Left ventricle myocardium inferior (tissue), 1 donor: ENCODE measurements around the gene TMPRSS13. TPM values are rescaled to one million over a fixed set of nuclear protein-coding genes. Genes with fewer than 3 reads are reported as not detected.

Source experiments
- DNase-seq: peaks from one replicate; pipeline ENCODE4 v3.0.0-alpha.2; 2020
- H3K27ac ChIP-seq: fragments of 200-600 bp; replicated peaks from 2 replicates; pipeline ENCODE4 v1.8.0; 2021
- H3K27me3 ChIP-seq: fragments of 200-600 bp; 2 replicates; pipeline ENCODE4 v1.8.0; 2021; ENCODE audit warnings: low read depth
- H3K36me3 ChIP-seq: fragments of 200-600 bp; 2 replicates; pipeline ENCODE4 v1.8.0; 2021
- H3K4me1 ChIP-seq: fragments of 200-600 bp; 2 replicates; pipeline ENCODE4 v1.8.0; 2021
- H3K4me3 ChIP-seq: fragments of 200-600 bp; 2 replicates; pipeline ENCODE4 v1.8.0; 2021; ENCODE audit warnings: mild to moderate bottlenecking, moderate library complexity
- H3K9me3 ChIP-seq: fragments of 200-600 bp; replicated peaks from 2 replicates; pipeline ENCODE4 v1.8.0; 2021
- intact Hi-C: fragments of 100-400 bp; cut with micrococcal nuclease; formaldehyde crosslinking; loops from one replicate; pipeline ENCODE4 v1.11.0; 2022
- total RNA-seq: library from RNA; stranded (reverse); fragmentation: NEBNext Ultra II Directional; extraction: Animal tissue kit (Norgen Biotek cat#: 25700); gene quantifications from one replicate; pipeline ENCODE4 v1.2.1, GENCODE V29; 2021
- TF ChIP-seq, protein P1 (sequence below): fragments of 200-600 bp; IDR thresholded peaks from 2 replicates; pipeline ENCODE4 v1.8.0; 2021; ENCODE audit warnings: antibody characterized with exemption, mild to moderate bottlenecking, borderline replicate concordance
- donor health status: DM: no; HTN: yes; CAD: no; lungs with severe emphysema.

Gene TMPRSS13
- total RNA-seq, 1 donor from 2014 or later: not detected

- intact Hi-C loops: no loop called here
- Histone ChIP-seq H3K4me1 (peaks cover 9% of the 10 kb centered on the region), H3K36me3 (no peaks in the 10 kb centered on the region), H3K9me3 (no peaks in the 10 kb centered on the region), H3K4me3 (no peak overlapping the region), H3K27me3 (peaks cover 16% of the 10 kb centered on the region), H3K27ac (no peak overlapping the region)
- TF ChIP-seq, protein P1, sequence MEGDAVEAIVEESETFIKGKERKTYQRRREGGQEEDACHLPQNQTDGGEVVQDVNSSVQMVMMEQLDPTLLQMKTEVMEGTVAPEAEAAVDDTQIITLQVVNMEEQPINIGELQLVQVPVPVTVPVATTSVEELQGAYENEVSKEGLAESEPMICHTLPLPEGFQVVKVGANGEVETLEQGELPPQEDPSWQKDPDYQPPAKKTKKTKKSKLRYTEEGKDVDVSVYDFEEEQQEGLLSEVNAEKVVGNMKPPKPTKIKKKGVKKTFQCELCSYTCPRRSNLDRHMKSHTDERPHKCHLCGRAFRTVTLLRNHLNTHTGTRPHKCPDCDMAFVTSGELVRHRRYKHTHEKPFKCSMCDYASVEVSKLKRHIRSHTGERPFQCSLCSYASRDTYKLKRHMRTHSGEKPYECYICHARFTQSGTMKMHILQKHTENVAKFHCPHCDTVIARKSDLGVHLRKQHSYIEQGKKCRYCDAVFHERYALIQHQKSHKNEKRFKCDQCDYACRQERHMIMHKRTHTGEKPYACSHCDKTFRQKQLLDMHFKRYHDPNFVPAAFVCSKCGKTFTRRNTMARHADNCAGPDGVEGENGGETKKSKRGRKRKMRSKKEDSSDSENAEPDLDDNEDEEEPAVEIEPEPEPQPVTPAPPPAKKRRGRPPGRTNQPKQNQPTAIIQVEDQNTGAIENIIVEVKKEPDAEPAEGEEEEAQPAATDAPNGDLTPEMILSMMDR: no peak
- DNase-seq: no peak
Measured at GRCh38 chr11:117973503-117973860, 44.3 kb upstream of the TMPRSS13 start.

GRCh38 chr11:117972629-117973502, 43.7 kb upstream of the TMPRSS13 start:
- Histone ChIP-seq H3K27ac (no peak overlapping the region), H3K27me3 (peaks cover 16% of the 10 kb centered on the region), H3K4me1 (peaks cover 3% of the 10 kb centered on the region), H3K9me3 (no peaks in the 10 kb centered on the region), H3K4me3 (no peak overlapping the region), H3K36me3 (no peaks in the 10 kb centered on the region)
- TF ChIP-seq, protein P1: no peak
- no peak for DNase-seq
- intact Hi-C loops: no loop called here

GRCh38 chr11:117972044-117972443, 42.8 kb upstream of the TMPRSS13 start:
- Histone ChIP-seq H3K27ac (no peak overlapping the region), H3K4me3 (no peak overlapping the region), H3K9me3 (no peaks in the 10 kb centered on the region), H3K27me3 (peaks cover 16% of the 10 kb centered on the region), H3K36me3 (no peaks in the 10 kb centered on the region), H3K4me1 (no peaks in the 10 kb centered on the region)
- TF ChIP-seq, protein P1: no peak
- no peak for DNase-seq
- intact Hi-C loops: no loop called here

DNA sequence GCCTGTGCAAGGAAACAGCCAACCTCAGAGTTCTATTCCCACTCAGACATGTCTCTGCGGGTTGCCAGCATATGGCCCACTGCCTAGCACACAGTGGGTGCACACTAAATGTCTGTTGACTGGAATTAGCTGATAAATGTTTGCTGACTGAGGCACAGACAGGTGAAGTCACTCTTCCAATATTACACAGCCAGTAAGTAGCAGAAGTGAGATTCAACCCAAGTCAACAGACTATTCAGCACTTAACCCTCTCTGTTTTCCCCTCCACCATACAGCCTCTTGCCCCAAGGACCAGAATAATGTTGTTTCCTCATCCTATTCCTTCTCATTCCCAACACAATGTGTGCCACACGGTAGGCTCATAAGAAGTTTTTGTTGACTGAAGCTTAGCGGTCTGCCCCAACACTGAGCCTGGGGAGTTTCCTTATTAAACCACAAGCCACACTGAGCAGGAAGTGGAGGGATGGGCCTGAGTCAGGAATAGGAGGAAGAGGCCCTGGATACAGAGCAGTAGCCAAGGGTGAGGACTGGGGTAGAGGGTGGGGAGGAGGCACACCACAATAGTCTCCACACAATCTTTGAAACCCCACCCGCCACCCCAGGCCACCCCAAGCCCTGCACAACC, 41.3 kb upstream of the TMPRSS13 start:
- Histone ChIP-seq H3K27ac (no peak overlapping the region), H3K4me1 (no peaks in the 10 kb centered on the region), H3K9me3 (no peaks in the 10 kb centered on the region), H3K27me3 (peaks cover 16% of the 10 kb centered on the region), H3K36me3 (no peaks in the 10 kb centered on the region), H3K4me3 (no peak overlapping the region)
- TF ChIP-seq, protein P1: no peak
- intact Hi-C loops: no loop called here
- no peak for DNase-seq

DNA sequence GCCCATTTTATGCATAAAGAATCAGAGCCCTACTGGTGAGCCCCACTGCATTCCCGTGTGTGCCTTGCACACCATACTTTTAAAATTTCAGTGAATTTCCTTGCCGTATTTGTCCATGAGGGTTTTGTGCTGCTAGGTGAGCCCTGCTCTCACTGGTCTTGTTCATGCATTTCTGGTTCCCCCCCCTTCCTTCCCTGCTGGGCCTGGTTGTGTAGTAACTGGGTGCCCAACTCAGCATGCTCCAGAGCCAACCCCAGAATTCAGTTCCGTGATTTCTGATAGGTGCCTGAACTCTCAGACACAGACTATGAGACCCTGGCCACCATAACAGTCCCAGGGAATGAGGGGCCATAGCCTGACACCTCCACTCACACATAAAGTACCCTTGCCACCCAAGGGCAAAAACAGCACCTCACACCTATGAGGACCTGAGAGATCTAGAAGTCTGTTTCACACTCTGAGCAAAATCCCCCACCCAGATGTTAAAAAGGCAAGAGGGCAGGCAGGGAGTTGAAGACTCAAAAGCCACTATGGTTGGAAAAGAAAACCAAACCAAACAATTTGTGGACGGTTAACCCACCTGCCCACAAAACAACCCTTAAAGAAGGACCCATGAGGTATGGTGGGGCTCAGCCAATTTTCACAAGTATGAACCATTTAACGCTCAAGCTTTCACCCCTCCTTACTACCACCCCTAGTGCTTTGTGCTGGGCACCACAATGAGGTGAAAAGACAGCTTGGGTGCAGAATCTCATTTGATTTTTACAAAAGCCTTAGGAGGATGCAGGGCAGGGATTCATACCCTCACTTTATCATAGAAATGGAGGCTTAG, 40.2 kb upstream of the TMPRSS13 start:
- Histone ChIP-seq H3K36me3 (no peaks in the 10 kb centered on the region), H3K27ac (no peak overlapping the region), H3K9me3 (no peaks in the 10 kb centered on the region), H3K4me1 (no peaks in the 10 kb centered on the region), H3K27me3 (peaks cover 11% of the 10 kb centered on the region), H3K4me3 (no peak overlapping the region)
- TF ChIP-seq, protein P1: no peak
- no peak for DNase-seq
- intact Hi-C loops: no loop called here
